ENCODE results near the gene CLMN.

CLMN gene

DNA sequence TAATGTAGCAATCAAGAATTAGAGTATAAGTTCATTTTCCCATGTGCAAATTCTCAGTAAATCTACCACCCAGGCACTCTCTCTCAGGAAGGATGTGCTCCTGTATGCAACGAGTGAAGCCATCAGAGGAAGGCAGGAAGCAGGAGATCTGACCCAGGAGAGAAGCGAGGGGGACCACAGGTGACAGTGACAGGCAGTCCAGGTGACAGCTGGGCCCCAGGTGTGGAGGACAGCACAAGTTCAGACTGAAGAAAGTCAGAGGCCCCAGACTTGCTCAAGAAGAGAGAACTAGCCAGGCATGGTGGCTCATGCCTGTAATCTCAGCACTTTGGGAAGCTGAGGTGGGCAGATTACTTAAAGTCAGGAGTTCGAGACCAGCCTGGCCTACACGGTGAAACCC, 13.8 kb downstream of the CLMN start:
- no peak for DNase-seq (ENCODE audit: low read depth)
- no peak overlapping the region for H3K4me3 ChIP-seq (ENCODE audit: low read depth, low read length)
- TF ChIP-seq, protein P1, sequence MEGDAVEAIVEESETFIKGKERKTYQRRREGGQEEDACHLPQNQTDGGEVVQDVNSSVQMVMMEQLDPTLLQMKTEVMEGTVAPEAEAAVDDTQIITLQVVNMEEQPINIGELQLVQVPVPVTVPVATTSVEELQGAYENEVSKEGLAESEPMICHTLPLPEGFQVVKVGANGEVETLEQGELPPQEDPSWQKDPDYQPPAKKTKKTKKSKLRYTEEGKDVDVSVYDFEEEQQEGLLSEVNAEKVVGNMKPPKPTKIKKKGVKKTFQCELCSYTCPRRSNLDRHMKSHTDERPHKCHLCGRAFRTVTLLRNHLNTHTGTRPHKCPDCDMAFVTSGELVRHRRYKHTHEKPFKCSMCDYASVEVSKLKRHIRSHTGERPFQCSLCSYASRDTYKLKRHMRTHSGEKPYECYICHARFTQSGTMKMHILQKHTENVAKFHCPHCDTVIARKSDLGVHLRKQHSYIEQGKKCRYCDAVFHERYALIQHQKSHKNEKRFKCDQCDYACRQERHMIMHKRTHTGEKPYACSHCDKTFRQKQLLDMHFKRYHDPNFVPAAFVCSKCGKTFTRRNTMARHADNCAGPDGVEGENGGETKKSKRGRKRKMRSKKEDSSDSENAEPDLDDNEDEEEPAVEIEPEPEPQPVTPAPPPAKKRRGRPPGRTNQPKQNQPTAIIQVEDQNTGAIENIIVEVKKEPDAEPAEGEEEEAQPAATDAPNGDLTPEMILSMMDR (IDR thresholded peaks at IDR 0.05; ENCODE audit: insufficient read depth, low read depth, low read length, missing control alignments), result no peak

DNA sequence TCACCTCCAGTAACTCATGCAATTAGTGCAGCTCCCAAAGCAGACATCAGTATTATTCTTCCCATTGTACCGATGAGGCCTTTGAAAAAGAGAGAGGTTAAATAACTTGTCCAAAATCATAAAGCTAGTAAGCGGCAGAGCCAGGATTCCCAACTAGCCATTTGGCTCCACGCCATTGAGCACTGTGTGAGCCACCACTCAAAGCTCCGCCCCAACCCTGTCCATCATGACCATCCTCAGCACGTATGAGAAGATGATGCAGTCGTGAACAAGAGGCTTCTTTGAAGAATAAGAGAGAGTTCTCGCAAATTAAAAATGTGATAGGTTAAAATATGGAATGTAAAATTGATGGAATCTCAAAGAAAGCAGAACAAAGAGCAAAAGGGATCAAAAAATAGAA, 14.6 kb downstream of the CLMN start:
- H3K4me3 ChIP-seq (ENCODE audit: low read depth, low read length), result no peak overlapping the region
- TF ChIP-seq, protein P1 (IDR thresholded peaks at IDR 0.05; ENCODE audit: insufficient read depth, low read depth, low read length, missing control alignments), result no peak
- DNase-seq (ENCODE audit: low read depth), result no peak

DNA sequence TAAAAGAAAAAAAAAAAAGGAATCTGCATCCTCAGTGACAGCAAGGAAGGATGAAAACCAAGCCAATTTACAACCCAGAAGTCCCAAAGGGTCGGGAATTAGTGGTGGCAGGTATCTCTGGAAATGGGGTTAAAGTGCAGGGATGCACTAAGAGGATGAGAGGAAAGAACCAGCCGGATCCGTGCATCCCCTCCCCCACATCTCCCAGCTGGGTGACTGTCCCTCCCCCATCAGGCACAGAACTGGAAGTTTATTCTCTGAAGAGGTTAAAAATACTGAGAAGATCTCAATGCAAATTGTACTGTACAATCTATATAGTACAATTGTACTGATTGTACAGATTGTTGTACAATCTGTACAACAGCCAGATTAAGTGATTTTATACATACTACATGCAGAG, 15.4 kb downstream of the CLMN start:
- H3K4me3 ChIP-seq (ENCODE audit: low read depth, low read length), result no peak overlapping the region
- no peak for DNase-seq (ENCODE audit: low read depth)
- TF ChIP-seq, protein P1 (IDR thresholded peaks at IDR 0.05; ENCODE audit: insufficient read depth, low read depth, low read length, missing control alignments), result no peak

DNA sequence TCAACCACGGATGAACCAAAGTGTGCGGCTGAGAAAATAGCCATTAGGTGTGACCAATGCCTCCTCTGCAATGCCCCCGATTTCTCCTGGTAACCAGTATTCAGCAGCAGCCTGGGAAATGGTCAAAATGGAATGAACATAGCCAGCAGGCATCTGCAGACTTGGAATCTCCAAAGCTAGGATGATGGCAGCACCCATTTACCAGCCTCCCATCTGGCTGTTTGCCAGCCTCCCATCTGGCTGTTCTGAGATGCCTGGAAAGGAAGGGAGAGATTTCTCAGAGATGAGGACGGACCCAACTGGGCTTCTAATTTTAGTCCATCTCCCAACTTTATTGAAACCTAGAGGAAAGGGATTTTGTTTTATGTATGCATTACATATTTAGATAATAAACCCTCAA, 16.2 kb downstream of the CLMN start:
- H3K4me3 ChIP-seq (ENCODE audit: low read depth, low read length), result no peak overlapping the region
- DNase-seq (ENCODE audit: low read depth), result no peak
- TF ChIP-seq, protein P1 (IDR thresholded peaks at IDR 0.05; ENCODE audit: insufficient read depth, low read depth, low read length, missing control alignments), result no peak

DNA sequence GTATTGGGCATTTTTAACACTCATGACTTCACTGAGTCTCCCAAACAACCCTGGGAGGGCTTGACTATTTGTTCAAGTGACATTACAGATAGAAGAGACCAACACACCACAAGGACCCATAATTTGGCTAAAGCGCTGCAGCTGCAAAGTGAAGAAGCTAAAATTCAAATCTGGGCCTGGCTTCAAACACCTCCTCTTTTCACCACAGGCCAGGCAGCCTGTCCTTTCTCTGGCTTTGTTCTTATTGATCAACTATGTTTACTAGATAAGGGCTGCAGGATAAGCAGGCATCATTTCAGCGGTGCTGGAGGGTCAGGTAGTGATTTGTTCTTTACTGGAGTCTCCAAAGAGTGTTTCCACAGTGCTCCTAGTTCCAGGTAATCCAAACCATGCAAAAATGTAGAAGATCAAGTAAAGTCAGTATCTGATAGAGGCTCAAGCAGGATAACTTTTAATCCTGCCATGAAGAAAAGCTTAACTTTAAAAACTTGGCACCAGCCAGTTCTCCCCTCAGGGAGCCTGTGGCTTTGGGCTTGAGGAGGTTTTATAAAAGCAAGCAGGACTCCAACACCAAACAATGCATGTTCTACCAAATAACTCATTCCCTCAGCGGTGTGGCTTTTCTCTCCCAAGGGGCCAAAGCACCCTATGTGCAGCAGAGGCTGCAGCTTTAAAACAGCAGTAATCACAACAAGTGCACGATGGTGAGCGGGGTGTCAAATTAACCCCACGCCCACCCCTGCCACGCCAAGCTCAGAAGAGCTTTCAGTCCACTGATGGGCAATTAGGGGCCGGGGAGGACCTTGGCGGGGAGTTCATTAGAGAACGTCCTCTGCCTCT, 16.8 kb downstream of the CLMN start:
- H3K4me3 ChIP-seq (ENCODE audit: low read depth, low read length), result no peak overlapping the region
- TF ChIP-seq, protein P1 (IDR thresholded peaks at IDR 0.05; ENCODE audit: insufficient read depth, low read depth, low read length, missing control alignments), result no peak
- no peak for DNase-seq (ENCODE audit: low read depth)

DNA sequence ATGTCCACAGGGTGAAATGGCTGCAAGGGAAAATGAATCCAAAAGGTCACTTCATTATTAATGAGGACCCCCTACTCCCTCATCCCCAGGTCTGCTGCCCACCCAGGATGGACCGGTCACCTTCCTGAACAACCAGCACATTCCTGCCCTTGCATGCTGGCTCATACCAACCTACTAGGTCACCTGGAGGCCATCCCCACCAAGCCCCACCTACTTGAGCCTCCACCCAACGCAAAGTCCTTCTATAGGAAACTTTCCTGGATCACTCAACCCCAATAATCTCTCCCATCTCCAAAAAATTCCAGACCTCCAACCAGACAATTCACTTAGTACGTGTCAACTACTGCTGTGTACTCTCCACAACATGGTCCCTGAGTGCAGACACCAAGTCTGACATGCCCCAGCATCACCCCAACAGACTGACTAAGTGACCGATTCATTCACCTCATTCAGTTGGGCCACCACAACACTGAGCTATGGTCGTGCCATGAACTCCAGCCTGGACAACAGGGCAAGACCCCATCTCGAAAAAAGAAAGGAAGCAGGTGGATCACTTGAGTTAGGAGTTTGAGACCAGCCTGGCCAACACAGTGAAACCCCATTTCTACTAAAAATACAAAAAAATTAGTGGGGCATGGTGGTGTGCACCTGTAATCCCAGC, 18.1 kb downstream of the CLMN start:
- no peak for DNase-seq (ENCODE audit: low read depth)

More for the DNA sequence above, 18.1 kb downstream of the CLMN start:
- TF ChIP-seq, protein P1 (IDR thresholded peaks at IDR 0.05; ENCODE audit: insufficient read depth, low read depth, low read length, missing control alignments), result no peak
- H3K4me3 ChIP-seq (ENCODE audit: low read depth, low read length), result no peak overlapping the region
